ENCODE measurements around the gene GPR78.

The GPR78 gene

GRCh38 chr4:8582436-8582835 is 2.2 kb downstream of the GPR78 start:
- Mint-ChIP-seq H3K27ac (no peak overlapping the region), H3K4me1 (no peaks in the 10 kb centered on the region), H3K9me3 (no peaks in the 10 kb centered on the region), H3K27me3 (peaks cover 12% of the 10 kb centered on the region), H3K4me3 (no peak overlapping the region), H3K36me3 (no peaks in the 10 kb centered on the region)
- no peak for DNase-seq (ENCODE audit: low spot score in 2 of 2)
- no peak for ATAC-seq (ENCODE audit: low read depth)

GRCh38 chr4:8582941-8583654 is 2.9 kb downstream of the GPR78 start:
- DNase-seq (ENCODE audit: low spot score in 2 of 2) (no peak), ATAC-seq (ENCODE audit: low read depth) (no peak)
- Mint-ChIP-seq H3K27me3 (peaks cover 9% of the 10 kb centered on the region), H3K4me1 (no peaks in the 10 kb centered on the region), H3K4me3 (no peak overlapping the region), H3K9me3 (no peaks in the 10 kb centered on the region), H3K27ac (no peak overlapping the region), H3K36me3 (no peaks in the 10 kb centered on the region)

- Mint-ChIP-seq H3K27me3 (peaks cover 9% of the 10 kb centered on the region), H3K27ac (no peak overlapping the region), H3K4me1 (no peaks in the 10 kb centered on the region), H3K36me3 (no peaks in the 10 kb centered on the region), H3K9me3 (no peaks in the 10 kb centered on the region), H3K4me3 (no peak overlapping the region)
- DNase-seq (ENCODE audit: low spot score in 2 of 2) (no peak), ATAC-seq (ENCODE audit: low read depth) (no peak)
These were observed 3.4 kb downstream of the GPR78 start for GRCh38 chr4:8583655-8584025.

GRCh38 chr4:8585186-8585585 is 5.0 kb downstream of the GPR78 start:
- ATAC-seq (ENCODE audit: low read depth) (no peak), DNase-seq (ENCODE audit: low spot score in 2 of 2) (no peak)
- Mint-ChIP-seq H3K4me1 (no peaks in the 10 kb centered on the region), H3K9me3 (no peaks in the 10 kb centered on the region), H3K36me3 (no peaks in the 10 kb centered on the region), H3K27ac (no peak overlapping the region), H3K4me3 (no peak overlapping the region), H3K27me3 (peaks cover 7% of the 10 kb centered on the region)

DNA sequence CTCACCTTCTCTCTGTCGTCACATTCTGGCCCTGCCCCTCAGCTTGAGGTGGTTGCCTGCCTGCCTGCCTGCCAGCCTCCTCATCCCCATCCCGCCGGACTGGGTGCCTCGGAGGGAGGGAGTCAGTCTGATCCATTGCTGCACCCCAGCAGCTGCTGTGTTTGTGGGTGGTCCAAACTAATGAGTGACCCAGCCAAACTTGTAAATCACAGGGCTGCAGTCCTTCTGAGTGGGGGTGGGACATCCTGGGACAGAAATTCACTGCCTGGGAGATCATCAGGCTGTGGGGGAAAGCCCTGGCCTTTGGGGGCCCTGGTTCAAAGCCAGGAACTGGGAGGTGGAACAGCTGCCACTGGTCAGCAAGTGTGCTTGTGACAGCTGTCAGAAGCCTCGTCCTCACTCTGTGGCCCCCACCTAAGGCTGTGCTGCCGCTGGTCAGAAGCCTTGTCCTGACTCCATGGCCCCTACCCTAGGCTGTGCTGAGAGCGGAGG is 5.6 kb downstream of the GPR78 start:
- Mint-ChIP-seq H3K27me3 (peaks cover 8% of the 10 kb centered on the region), H3K4me3 (no peak overlapping the region), H3K4me1 (no peaks in the 10 kb centered on the region)

GRCh38 chr4:8586246-8586645 is 6.1 kb downstream of the GPR78 start:
- Mint-ChIP-seq H3K9me3 (no peaks in the 10 kb centered on the region), H3K4me3 (no peak overlapping the region), H3K27ac (no peak overlapping the region), H3K27me3 (peaks cover 11% of the 10 kb centered on the region), H3K4me1 (no peaks in the 10 kb centered on the region), H3K36me3 (no peaks in the 10 kb centered on the region)
- DNase-seq (ENCODE audit: low spot score in 2 of 2), result no peak
- ATAC-seq (ENCODE audit: low read depth), result no peak

More for the DNA sequence above, 5.6 kb downstream of the GPR78 start:
- Mint-ChIP-seq H3K36me3 (no peaks in the 10 kb centered on the region), H3K27ac (no peak overlapping the region), H3K9me3 (no peaks in the 10 kb centered on the region)
- DNase-seq (ENCODE audit: low spot score in 2 of 2) (no peak), ATAC-seq (ENCODE audit: low read depth) (no peak)

DNA sequence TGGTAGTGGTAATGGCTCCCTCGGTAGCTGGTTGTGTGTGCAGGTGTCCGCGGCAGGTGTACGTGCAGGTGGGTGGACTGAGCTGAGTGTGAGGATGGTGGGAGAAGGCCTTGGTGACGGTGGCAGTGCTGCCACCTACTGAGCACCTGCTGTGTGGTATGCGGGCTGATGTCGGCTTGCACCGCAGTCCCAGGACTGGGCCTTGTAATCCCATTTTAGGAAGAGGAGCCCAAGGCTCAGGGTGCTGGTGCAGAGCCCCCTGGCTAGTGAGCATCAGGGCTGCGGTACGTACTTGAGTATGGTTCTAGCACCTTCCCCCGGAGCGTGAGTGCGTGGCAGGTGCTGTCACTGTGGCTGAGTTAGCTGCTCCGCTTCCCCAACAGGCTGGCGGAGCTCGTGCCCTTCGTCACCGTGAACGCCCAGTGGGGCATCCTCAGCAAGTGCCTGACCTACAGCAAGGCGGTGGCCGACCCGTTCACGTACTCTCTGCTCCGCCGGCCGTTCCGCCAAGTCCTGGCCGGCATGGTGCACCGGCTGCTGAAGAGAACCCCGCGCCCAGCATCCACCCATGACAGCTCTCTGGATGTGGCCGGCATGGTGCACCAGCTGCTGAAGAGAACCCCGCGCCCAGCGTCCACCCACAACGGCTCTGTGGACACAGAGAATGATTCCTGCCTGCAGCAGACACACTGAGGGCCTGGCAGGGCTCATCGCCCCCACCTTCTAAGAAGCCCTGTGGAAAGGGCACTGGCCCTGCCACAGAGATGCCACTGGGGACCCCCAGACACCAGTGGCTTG is 6.7 kb downstream of the GPR78 start:
- Mint-ChIP-seq H3K4me1 (no peaks in the 10 kb centered on the region), H3K4me3 (no peak overlapping the region), H3K27me3 (peaks cover 13% of the 10 kb centered on the region), H3K27ac (no peak overlapping the region), H3K9me3 (no peaks in the 10 kb centered on the region), H3K36me3 (no peaks in the 10 kb centered on the region)
- DNase-seq (ENCODE audit: low spot score in 2 of 2) (no peak), ATAC-seq (ENCODE audit: low read depth) (no peak)

DNA sequence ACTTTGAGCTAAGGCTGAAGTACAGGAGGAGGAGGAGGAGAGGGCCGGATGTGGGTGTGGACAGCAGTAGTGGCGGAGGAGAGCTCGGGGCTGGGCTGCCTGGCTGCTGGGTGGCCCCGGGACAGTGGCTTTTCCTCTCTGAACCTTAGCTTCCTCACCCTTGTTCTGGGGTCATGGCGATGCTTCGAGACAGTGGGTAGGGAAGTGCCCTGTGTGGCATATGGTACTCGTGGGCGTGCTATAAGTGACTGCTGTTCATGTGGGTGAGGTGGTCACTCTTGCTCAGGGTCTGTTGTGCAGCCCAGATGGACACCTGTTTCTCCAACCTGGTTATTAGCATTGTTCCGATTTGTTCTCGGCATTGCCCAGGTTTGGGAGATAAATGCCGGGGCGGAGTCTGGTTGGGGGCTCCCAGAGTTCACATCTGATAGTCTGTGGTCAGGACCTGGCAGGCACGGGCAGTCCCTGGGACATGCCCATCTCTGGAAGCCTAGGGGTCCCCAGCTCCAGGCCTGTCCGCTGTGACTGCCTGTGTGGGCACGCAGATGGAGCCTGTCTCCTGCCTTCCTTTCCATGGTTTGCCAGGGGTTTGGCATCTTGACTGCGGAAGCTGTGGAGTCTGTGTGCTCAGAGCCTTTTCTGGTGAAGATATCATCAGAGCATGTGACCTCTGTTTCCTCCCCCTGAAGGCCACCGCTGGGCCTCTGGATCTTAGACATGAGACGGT is 7.4 kb downstream of the GPR78 start:
- Mint-ChIP-seq H3K27me3 (peaks cover 13% of the 10 kb centered on the region), H3K27ac (no peak overlapping the region), H3K36me3 (no peaks in the 10 kb centered on the region), H3K4me3 (no peak overlapping the region), H3K9me3 (no peaks in the 10 kb centered on the region), H3K4me1 (no peaks in the 10 kb centered on the region)
- DNase-seq (ENCODE audit: low spot score in 2 of 2), result no peak
- ATAC-seq (ENCODE audit: low read depth), result no peak

DNA sequence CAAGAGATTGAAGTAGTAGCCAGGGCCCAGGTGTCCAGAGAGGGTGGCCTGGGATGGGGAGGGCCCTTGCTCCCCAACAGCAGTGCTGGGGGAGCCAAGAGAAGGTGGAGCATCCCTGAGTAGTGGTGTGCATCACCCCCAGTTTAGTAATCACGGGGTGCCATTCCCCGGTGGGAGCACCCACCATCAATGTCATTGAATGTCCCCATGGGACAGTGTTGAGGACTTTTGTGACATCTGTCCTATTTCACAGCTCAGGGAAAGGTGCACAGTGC is 7.9 kb downstream of the GPR78 start:
- no peaks in the 10 kb centered on the region for H3K36me3 Mint-ChIP-seq
- DNase-seq (ENCODE audit: low spot score in 2 of 2) (no peak), ATAC-seq (ENCODE audit: low read depth) (no peak)
- H3K4me3 Mint-ChIP-seq, result no peak overlapping the region
- H3K27me3 Mint-ChIP-seq, result peaks cover 13% of the 10 kb centered on the region
- H3K27ac Mint-ChIP-seq, result no peak overlapping the region
- H3K4me1 Mint-ChIP-seq, result no peaks in the 10 kb centered on the region
- no peaks in the 10 kb centered on the region for H3K9me3 Mint-ChIP-seq

DNA sequence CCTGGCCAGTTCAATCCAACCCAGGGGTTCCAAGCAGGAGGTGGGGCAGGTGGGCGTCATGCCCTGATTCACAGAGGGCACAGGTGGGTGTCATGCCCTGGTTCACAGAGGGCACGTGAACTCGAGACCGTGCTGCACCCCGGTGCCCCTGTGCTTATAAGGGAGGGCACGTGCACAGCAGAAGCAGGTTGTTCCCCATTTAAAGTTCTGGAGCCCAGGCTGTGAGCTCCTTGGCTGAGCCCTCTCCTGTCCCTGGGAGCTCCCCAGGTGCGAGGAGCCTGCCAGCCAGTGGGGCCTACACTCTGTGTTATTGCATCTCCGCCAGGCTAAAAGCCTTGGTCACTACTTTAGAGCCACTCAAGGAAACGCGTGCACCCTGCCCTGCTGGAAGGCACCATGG is 9.1 kb downstream of the GPR78 start:
- Mint-ChIP-seq H3K4me1 (no peaks in the 10 kb centered on the region), H3K36me3 (no peaks in the 10 kb centered on the region), H3K4me3 (no peak overlapping the region), H3K27ac (no peak overlapping the region), H3K27me3 (peaks cover 15% of the 10 kb centered on the region), H3K9me3 (no peaks in the 10 kb centered on the region)
- ATAC-seq (ENCODE audit: low read depth) (no peak), DNase-seq (ENCODE audit: low spot score in 2 of 2) (no peak)

- Mint-ChIP-seq H3K9me3 (no peaks in the 10 kb centered on the region), H3K4me1 (no peaks in the 10 kb centered on the region), H3K27me3 (peaks cover 17% of the 10 kb centered on the region), H3K4me3 (no peak overlapping the region), H3K27ac (no peak overlapping the region), H3K36me3 (no peaks in the 10 kb centered on the region)
- no peak for DNase-seq (ENCODE audit: low spot score in 2 of 2)
- ATAC-seq (ENCODE audit: low read depth), result no peak
These were observed 9.8 kb downstream of the GPR78 start for GRCh38 chr4:8589823-8590545.

GRCh38 chr4:8590546-8590880 is 10.3 kb downstream of the GPR78 start:
- H3K36me3 Mint-ChIP-seq, result no peaks in the 10 kb centered on the region
- no peak for ATAC-seq (ENCODE audit: low read depth)

DNA sequence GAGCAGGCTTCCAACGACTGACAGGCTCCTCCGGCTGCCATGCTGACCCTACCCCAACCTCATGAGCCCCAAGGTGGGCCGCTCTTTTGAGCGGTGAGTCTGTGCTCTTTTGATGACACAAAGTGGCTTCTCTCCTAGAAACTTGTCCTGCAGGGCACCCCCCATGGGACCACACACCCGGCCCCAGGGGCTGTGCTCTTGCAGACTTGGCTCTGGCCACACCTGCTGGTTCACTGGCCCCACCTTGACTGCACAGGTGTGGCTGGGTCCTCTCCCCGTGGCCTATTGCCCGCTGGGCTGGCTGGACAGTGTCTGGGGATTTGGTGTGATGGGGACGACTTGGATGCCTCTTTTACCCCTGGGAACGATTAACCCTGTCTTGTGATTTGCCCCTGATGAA is 10.9 kb downstream of the GPR78 start:
- H3K4me3 Mint-ChIP-seq, result no peak overlapping the region
- ATAC-seq (ENCODE audit: low read depth), result no peak
- no peaks in the 10 kb centered on the region for H3K36me3 Mint-ChIP-seq
- H3K27ac Mint-ChIP-seq, result no peak overlapping the region
- no peaks in the 10 kb centered on the region for H3K4me1 Mint-ChIP-seq
- H3K9me3 Mint-ChIP-seq, result no peaks in the 10 kb centered on the region
- peaks cover 20% of the 10 kb centered on the region for H3K27me3 Mint-ChIP-seq
- DNase-seq (ENCODE audit: low spot score in 2 of 2), result no peak

More at GRCh38 chr4:8590546-8590880, 10.3 kb downstream of the GPR78 start:
- DNase-seq (ENCODE audit: low spot score in 2 of 2), result no peak
- H3K27me3 Mint-ChIP-seq, result peaks cover 18% of the 10 kb centered on the region
- no peak overlapping the region for H3K27ac Mint-ChIP-seq
- no peaks in the 10 kb centered on the region for H3K4me1 Mint-ChIP-seq
- no peak overlapping the region for H3K4me3 Mint-ChIP-seq
- H3K9me3 Mint-ChIP-seq, result no peaks in the 10 kb centered on the region

Measured in memory B cell (primary cell).